Stomach (tissue), 9 donors: Measurements from ENCODE around the gene IRF7. TPM values are rescaled to one million over a fixed set of nuclear protein-coding genes. Genes with fewer than 3 reads are reported as not detected.

Experiments
- DNase-seq, 2 donors: peaks; one replicate each; pipeline versions ENCODE4 v3.0.0 to v3.0.0-alpha.2; 2013 to 2019
- H3K27ac ChIP-seq, 5 donors: fragments of 200-600 bp in 4 of 5; sonication (generic) in 4 of 5; one replicate each; pipeline ENCODE4 v1.5.1; 2013 to 2019; ENCODE audit warnings: mild to moderate bottlenecking in 1 of 5, moderate library complexity in 1 of 5
- H3K27me3 ChIP-seq, 3 donors: fragments of 200-600 bp; sonication (generic); one replicate each; pipeline ENCODE4 v1.5.1; 2017 to 2019; ENCODE audit warnings: mixed run types in 1 of 3
- H3K36me3 ChIP-seq, 4 donors: fragments of 200-600 bp; sonication (generic); 1 replicate in 3 of 4; 2 replicates in 1 of 4; pipeline ENCODE4 v1.5.1; 2016 to 2019
- H3K4me1 ChIP-seq, 4 donors: fragments of 200-600 bp; sonication (generic); one replicate each; pipeline ENCODE4 v1.5.1; 2016 to 2019
- H3K4me3 ChIP-seq, 4 donors: fragments of 200-600 bp; sonication (generic) in 3 of 4; one replicate each; pipeline ENCODE4 v1.5.1; 2016 to 2019; ENCODE audit warnings: mild to moderate bottlenecking in 1 of 4
- H3K9me3 ChIP-seq, 4 donors: fragments of 200-600 bp; sonication (generic); one replicate each; pipeline ENCODE4 v1.5.1; 2016 to 2019
- CTCF ChIP-seq, 7 experiments: fragments of 450-650 bp in 4 of 7; fragments of 200-600 bp in 3 of 7; sonication (generic) in 3 of 7; IDR thresholded peaks; one replicate each; pipeline ENCODE4 v1.5.1; 2016 to 2019; ENCODE audit warnings: antibody characterized with exemption in 7 of 7, control low read depth in 2 of 7, mild to moderate bottlenecking in 1 of 7
- EP300 ChIP-seq: sonication (generic); formaldehyde crosslinking; IDR thresholded peaks from one replicate; pipeline ENCODE4 v1.6.1; 2017; ENCODE audit warnings: antibody characterized with exemption
- POLR2A ChIP-seq, 4 donors: fragments of 450-650 bp; IDR thresholded peaks; one replicate each; pipeline ENCODE4 v1.6.1; 2016; ENCODE audit warnings: antibody characterized with exemption in 4 of 4, control low read depth in 2 of 4, mild to moderate bottlenecking in 1 of 4, moderate library complexity in 1 of 4
- POLR2AphosphoS5 ChIP-seq, 3 donors: sonication (generic); formaldehyde crosslinking; IDR thresholded peaks; one replicate each; pipeline ENCODE4 v1.6.1; 2016; ENCODE audit warnings: antibody characterized with exemption in 3 of 3
- WGBS, 5 donors: extraction: QIAGEN DNeasy Blood & Tissue Kit in 3 of 5; methylation state at CpG; one replicate each; pipeline versions ENCODE4 v1.1.5 to v1.1.7; 2013 to 2018; 5-methylcytosine and 5-hydroxymethylcytosine counted together
- intact Hi-C: fragments of 100-400 bp; cut with DNase I; formaldehyde crosslinking; loops from one replicate; pipeline ENCODE4 v1.15.1; 2023; ENCODE audit warnings: low total_unique reads
- polyA plus RNA-seq, 3 donors: library from polyadenylated mRNA; stranded (reverse); fragments of 200-250 nt; gene quantifications; one replicate each; pipeline ENCODE4 v1.2.3, GENCODE V29; 2013
- total RNA-seq, 5 donors: library from RNA; depleted of rRNA; stranded (reverse); fragments of >200 nt; gene quantifications; one replicate each; pipeline versions ENCODE4 v1.1.0 to v1.2.3, GENCODE V29; 2014 to 2016
- donor health status: healthy with polysubstance abuse.
- donor health status: Bipolar disorder and iron deficiency.
- donor health status: healthy.

Gene IRF7
- total and polyA plus RNA-seq, 8 donors = 5.7 to 49.1 (median 33.7) TPM

GRCh38 chr11:660681-661444 lies 45.1 kb upstream of the IRF7 start:
- no peak for TF ChIP-seq POLR2A (IDR thresholded peaks at IDR 0.05)
- no peak for TF ChIP-seq CTCF (IDR thresholded peaks at IDR 0.05)
- no peak for TF ChIP-seq POLR2AphosphoS5 (IDR thresholded peaks at IDR 0.05)
- no peak for TF ChIP-seq EP300
- Histone ChIP-seq H3K9me3 (no peaks in the 10 kb centered on the region), H3K36me3 (peaks cover 3 to 81% (median 65%) of the 10 kb centered on the region in 4 donors), H3K4me3 (no peak overlapping the region), H3K27ac (no peak overlapping the region), H3K27me3 (no peaks in the 10 kb centered on the region), H3K4me1 (peaks cover 0 to 10% (median under 1%) of the 10 kb centered on the region in 4 donors)
- intact Hi-C loops = loop anchor here (10.0 kb wide), 1 partner anchor 64 kb away; no protein-coding TSS in a partner anchor
- WGBS, 5 donors = 89 to 95% (median 92%) methylated on average over 18 to 19 of the region's 19 CpGs
- no peak for DNase-seq

- no peak for DNase-seq
- H3K36me3 ChIP-seq = peaks cover 0 to 77% (median 60%) of the 10 kb centered on the region in 4 donors
- 90 to 95% (median 90%) methylated on average over 16 to 19 of the region's 19 CpGs for WGBS, 5 donors
- H3K4me3 ChIP-seq = no peak overlapping the region
- TF ChIP-seq CTCF (IDR thresholded peaks at IDR 0.05) (no peak), POLR2AphosphoS5 (IDR thresholded peaks at IDR 0.05) (no peak), POLR2A (IDR thresholded peaks at IDR 0.05) (no peak), EP300 (no peak)
- no peak overlapping the region for H3K27ac ChIP-seq
- no peaks in the 10 kb centered on the region for H3K27me3 ChIP-seq
- H3K4me1 ChIP-seq = peaks cover 0 to 6% (median 4%) of the 10 kb centered on the region in 4 donors
- H3K9me3 ChIP-seq = no peaks in the 10 kb centered on the region
- intact Hi-C loops = loop anchor here (10.0 kb wide), 1 partner anchor 65 kb away; no protein-coding TSS in a partner anchor
Measured at GRCh38 chr11:660281-660680, 44.5 kb upstream of the IRF7 start.

- Histone ChIP-seq H3K27me3 (no peaks in the 10 kb centered on the region), H3K4me1 (peaks cover 5 to 13% (median 10%) of the 10 kb centered on the region in 4 donors), H3K9me3 (no peaks in the 10 kb centered on the region), H3K27ac (no peak overlapping the region), H3K4me3 (no peak overlapping the region), H3K36me3 (peaks cover 0 to 80% (median 62%) of the 10 kb centered on the region in 4 donors)
- DNase-seq = no peak
- intact Hi-C loops = loop anchor here (10.0 kb wide), 1 partner anchor 65 kb away; no protein-coding TSS in a partner anchor
- 85 to 97% (median 94%) methylated on average over 13 to 16 of the region's 16 CpGs for WGBS, 5 donors
- no peak for TF ChIP-seq CTCF (IDR thresholded peaks at IDR 0.05)
- TF ChIP-seq EP300 = no peak
- TF ChIP-seq POLR2A (IDR thresholded peaks at IDR 0.05) = no peak
- no peak for TF ChIP-seq POLR2AphosphoS5 (IDR thresholded peaks at IDR 0.05)
Measured at GRCh38 chr11:659532-660085, 43.9 kb upstream of the IRF7 start.

DNA sequence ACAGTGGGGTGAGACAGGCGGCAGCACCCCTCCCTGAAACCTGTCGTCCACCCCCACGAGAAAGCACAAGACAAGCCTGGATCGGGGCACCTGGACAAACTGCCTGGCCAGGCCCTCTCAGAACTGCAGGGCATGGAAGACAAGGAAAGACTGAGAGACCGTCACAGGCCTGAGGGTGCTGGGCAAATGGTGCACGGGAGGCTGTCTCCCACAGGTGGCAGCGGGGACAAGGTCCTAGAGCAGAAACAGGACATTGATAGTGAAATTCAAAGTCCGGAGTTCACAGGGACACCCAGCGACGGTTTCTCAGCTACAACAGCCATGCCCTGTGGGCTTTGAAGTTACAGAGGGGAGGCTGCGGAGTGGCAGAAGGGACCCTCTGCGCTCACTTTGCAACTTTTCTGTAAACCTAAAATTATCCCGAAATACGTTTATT lies 42.0 kb upstream of the IRF7 start:
- WGBS, 5 donors = 72 to 91% (median 86%) methylated on average over 14 of the region's 14 CpGs
- H3K27ac ChIP-seq = no peak overlapping the region

More for the DNA sequence above, 42.0 kb upstream of the IRF7 start:
- no peak for DNase-seq
- Histone ChIP-seq H3K27me3 (no peaks in the 10 kb centered on the region), H3K4me3 (no peak overlapping the region), H3K36me3 (peaks cover 6 to 83% (median 63%) of the 10 kb centered on the region in 4 donors), H3K9me3 (no peaks in the 10 kb centered on the region), H3K4me1 (peaks cover 5 to 14% (median 9%) of the 10 kb centered on the region in 4 donors)
- intact Hi-C loops = no loop called here
- TF ChIP-seq POLR2A (IDR thresholded peaks at IDR 0.05) (no peak), POLR2AphosphoS5 (IDR thresholded peaks at IDR 0.05) (no peak), CTCF (IDR thresholded peaks at IDR 0.05) (no peak), EP300 (no peak)
